Activated CD8-positive, alpha-beta T cell treated with anti-CD3 and anti-CD28 coated beads for 36 hours (primary cell): Measurements from ENCODE around the gene MPND. TPM values are rescaled to one million over a fixed set of nuclear protein-coding genes. Genes with fewer than 3 reads are reported as not detected.

Experiments
- ATAC-seq: fragments of 200-7000 bp; cut with Tn5 transposase; one replicate; pipeline ENCODE4 v1.10.0; 2021; ENCODE audit warnings: mild to moderate bottlenecking, moderate library complexity
- CTCF ChIA-PET: fragments of 350-600 bp; sonication (Branson Sonifier 250); formaldehyde crosslinking; loops from one replicate; lab custom pipeline; 2021; ENCODE audit warnings: antibody characterized with exemption; lab: Charles Lee
- POLR2A ChIA-PET: fragments of 350-600 bp; sonication (Branson Sonifier 250); formaldehyde crosslinking; loops from one replicate; lab custom pipeline; 2021; ENCODE audit warnings: antibody characterized with exemption; lab: Charles Lee
- DNase-seq: peaks from one replicate; pipeline ENCODE4 v3.0.0-alpha.2; 2020
- H3K27ac Mint-ChIP-seq: one replicate; pipeline ENCODE4 v1.8.0; 2021; ENCODE audit warnings: mild to moderate bottlenecking, mixed read lengths
- H3K27me3 Mint-ChIP-seq: one replicate; pipeline ENCODE4 v1.8.0; 2021; ENCODE audit warnings: mixed read lengths
- H3K36me3 Mint-ChIP-seq: one replicate; pipeline ENCODE4 v1.8.0; 2021; ENCODE audit warnings: low read depth, mixed read lengths
- H3K4me1 Mint-ChIP-seq: one replicate; pipeline ENCODE4 v1.8.0; 2021; ENCODE audit warnings: low read depth, mixed read lengths
- H3K4me3 Mint-ChIP-seq: one replicate; pipeline ENCODE4 v1.8.0; 2021; ENCODE audit warnings: mild to moderate bottlenecking, moderate library complexity, mixed read lengths
- H3K9me3 Mint-ChIP-seq: one replicate; pipeline ENCODE4 v1.8.0; 2021; ENCODE audit warnings: mixed read lengths
- CTCF ChIP-seq: fragments of 200-600 bp; IDR thresholded peaks from one replicate; pipeline ENCODE4 v1.8.0; 2022; ENCODE audit warnings: antibody characterized with exemption, mild to moderate bottlenecking
- intact Hi-C: fragments of 100-400 bp; cut with micrococcal nuclease; formaldehyde crosslinking; loops from one replicate; pipeline ENCODE4 v1.10.0; 2022
- total RNA-seq, 2 experiments: library from RNA; stranded (reverse); gene quantifications; one replicate each; pipeline ENCODE4 v1.2.3, GENCODE V29; 2021

The MPND gene
- total RNA-seq, result 10 to 100 TPM; 15.5 to 16.6 TPM

GRCh38 chr19:4343370-4344307 lies at the start of gene MPND:
Gene MPND (plus strand): TSS chr19:4343562. CDS start chr19:4343594, 32 bp downstream.
- CTCF ChIA-PET, result interaction anchor here (0.6 to 3.5 kb wide), 13 partner anchors 9 to 1124 kb away, joined by 3 to 38 read pairs (median 5); partner anchors contain the start of genes SH3GL1 and YJU2
- intact Hi-C loops, result no loop called here
- ATAC-seq, result peak; percentile 68
- H3K27me3 Mint-ChIP-seq, result no peaks in the 10 kb centered on the region
- DNase-seq, result peak; percentile 95
- no peaks in the 10 kb centered on the region for H3K9me3 Mint-ChIP-seq
- POLR2A ChIA-PET, result interaction anchor here (0.7 to 3.0 kb wide), 18 partner anchors 9 to 77 kb away, joined by 3 to 17 read pairs (median 4); partner anchors contain the start of genes CHAF1A, FSD1, SH3GL1 and TMIGD2
- H3K4me3 Mint-ChIP-seq, result peak within 1 kb of the TSS; percentile 93
- peak within 1 kb of the TSS; percentile 94 for H3K27ac Mint-ChIP-seq
- H3K4me1 Mint-ChIP-seq, result peaks cover 15% of the 10 kb centered on the region
- H3K36me3 Mint-ChIP-seq, result peaks cover 4% of the 10 kb centered on the region
- TF ChIP-seq CTCF, result no peak

DNA sequence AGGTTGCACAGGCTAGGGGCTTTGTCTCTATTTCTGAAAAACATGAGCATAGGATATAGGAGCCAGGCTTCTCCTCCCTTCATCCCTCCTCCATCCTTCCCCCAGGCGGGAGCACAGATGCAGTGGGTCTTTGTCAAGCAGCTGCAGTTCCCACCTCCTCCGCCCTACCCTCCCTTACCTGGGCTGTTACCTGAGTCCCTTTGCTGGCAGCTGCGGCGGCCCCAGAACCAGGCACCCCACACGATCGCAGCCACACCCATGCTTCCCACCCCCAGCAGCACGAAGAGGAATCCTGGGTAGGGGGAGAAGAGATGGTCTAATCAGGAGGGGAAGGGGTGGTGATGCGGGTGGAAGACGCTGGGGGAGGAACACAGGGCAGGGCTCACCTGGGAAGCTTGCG lies 49.0 kb upstream of the MPND start:
- CTCF ChIA-PET, result interaction anchor here (1.2 kb wide), 1 partner anchor 126 kb away, joined by 3 read pairs; no protein-coding TSS in a partner anchor
- POLR2A ChIA-PET, result interaction anchor here (1.3 kb wide), 1 partner anchor 18 kb away, joined by 4 read pairs; no protein-coding TSS in a partner anchor
- no peak overlapping the region for H3K27ac Mint-ChIP-seq
- ATAC-seq (no peak), DNase-seq (no peak)
- H3K4me3 Mint-ChIP-seq, result no peak overlapping the region
- TF ChIP-seq CTCF, result no peak
- no peaks in the 10 kb centered on the region for H3K9me3 Mint-ChIP-seq
- H3K4me1 Mint-ChIP-seq, result peaks cover 13% of the 10 kb centered on the region
- H3K36me3 Mint-ChIP-seq, result no peaks in the 10 kb centered on the region
- intact Hi-C loops, result no loop called here
- no peaks in the 10 kb centered on the region for H3K27me3 Mint-ChIP-seq

GRCh38 chr19:4295972-4296771 lies 47.2 kb upstream of the MPND start:
- ChIA-PET CTCF (interaction anchor here (0.9 to 5.3 kb wide), 5 partner anchors 23 to 156 kb away, joined by 3 to 24 read pairs (median 3); no protein-coding TSS in a partner anchor), POLR2A (interaction anchor here (1.0 to 1.1 kb wide), 2 partner anchors 29 to 35 kb away, joined by 3 read pairs; no protein-coding TSS in a partner anchor)
- intact Hi-C loops, result no loop called here
- Mint-ChIP-seq H3K27me3 (no peaks in the 10 kb centered on the region), H3K9me3 (no peaks in the 10 kb centered on the region), H3K4me3 (no peak overlapping the region), H3K27ac (peak overlapping the region; percentile 16), H3K36me3 (no peaks in the 10 kb centered on the region), H3K4me1 (peaks cover 17% of the 10 kb centered on the region)
- no peak for TF ChIP-seq CTCF
- ATAC-seq (no peak), DNase-seq (no peak)

- Mint-ChIP-seq H3K9me3 (no peaks in the 10 kb centered on the region), H3K4me3 (no peak overlapping the region), H3K36me3 (no peaks in the 10 kb centered on the region), H3K4me1 (peaks cover 31% of the 10 kb centered on the region), H3K27me3 (no peaks in the 10 kb centered on the region), H3K27ac (peak overlapping the region; percentile 55)
- ATAC-seq (peak; percentile 81), DNase-seq (peak; percentile 79)
- no peak for TF ChIP-seq CTCF
- ChIA-PET POLR2A (interaction anchor here (0.7 to 1.0 kb wide), 4 partner anchors 21 to 356 kb away, joined by 3 read pairs; no protein-coding TSS in a partner anchor), CTCF (interaction anchor here (0.9 to 5.3 kb wide), 2 partner anchors 31 to 54 kb away, joined by 5 to 24 read pairs; no protein-coding TSS in a partner anchor)
- intact Hi-C loops, result no loop called here
These were observed 45.2 kb upstream of the MPND start for GRCh38 chr19:4297901-4298809.
